PFSK-1 (cell line): Measurements from ENCODE around the gene RHOD. TPM values are rescaled to one million over a fixed set of nuclear protein-coding genes. Genes with fewer than 3 reads are reported as not detected.

Experiments used
- FOXP2 ChIP-seq: optimal IDR thresholded peaks from 2 replicates; pipeline ENCODE3; 2011; ENCODE audit warnings: borderline replicate concordance, control low read depth, inconsistent platforms; ENCODE audit not compliant: insufficient read depth; ENCODE audit errors: extremely low read length, extremely low read depth
- POLR2AphosphoS5 ChIP-seq: IDR thresholded peaks from 2 replicates; pipeline ENCODE4 v1.6.1; 2012; ENCODE audit warnings: low read depth, mild to moderate bottlenecking, control low read depth, low read length, moderate library complexity
- SIN3A ChIP-seq: IDR thresholded peaks from 2 replicates; pipeline ENCODE4 v1.6.1; 2012; ENCODE audit warnings: mild to moderate bottlenecking, low read length, moderate library complexity, borderline replicate concordance; ENCODE audit not compliant: insufficient read depth
- TAF1 ChIP-seq: IDR thresholded peaks from 2 replicates; pipeline ENCODE4 v1.6.1; 2012; ENCODE audit warnings: low read length, control low read depth, borderline replicate concordance; ENCODE audit not compliant: insufficient read depth
- polyA plus RNA-seq: library from polyadenylated mRNA; unstranded; fragments of >200 nt; gene quantifications from one replicate; pipeline ENCODE4 v1.2.1, GENCODE V29; 2012; ENCODE audit warnings: low read depth, missing spikeins; ENCODE audit not compliant: insufficient read length
- TF ChIP-seq, protein P1 (sequence below), 2 experiments: IDR thresholded peaks; 2 replicates each; pipeline versions ENCODE4 v1.6.1 to v1.8.0; 2011 to 2012; ENCODE audit warnings: low read depth in 2 of 2, low read length in 2 of 2, control low read depth in 1 of 2, inconsistent platforms in 1 of 2, mild to moderate bottlenecking in 1 of 2, moderate library complexity in 1 of 2; ENCODE audit not compliant: insufficient read depth in 1 of 2

The RHOD gene, protein sequence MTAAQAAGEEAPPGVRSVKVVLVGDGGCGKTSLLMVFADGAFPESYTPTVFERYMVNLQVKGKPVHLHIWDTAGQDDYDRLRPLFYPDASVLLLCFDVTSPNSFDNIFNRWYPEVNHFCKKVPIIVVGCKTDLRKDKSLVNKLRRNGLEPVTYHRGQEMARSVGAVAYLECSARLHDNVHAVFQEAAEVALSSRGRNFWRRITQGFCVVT
- polyA plus RNA-seq, result not detected

DNA sequence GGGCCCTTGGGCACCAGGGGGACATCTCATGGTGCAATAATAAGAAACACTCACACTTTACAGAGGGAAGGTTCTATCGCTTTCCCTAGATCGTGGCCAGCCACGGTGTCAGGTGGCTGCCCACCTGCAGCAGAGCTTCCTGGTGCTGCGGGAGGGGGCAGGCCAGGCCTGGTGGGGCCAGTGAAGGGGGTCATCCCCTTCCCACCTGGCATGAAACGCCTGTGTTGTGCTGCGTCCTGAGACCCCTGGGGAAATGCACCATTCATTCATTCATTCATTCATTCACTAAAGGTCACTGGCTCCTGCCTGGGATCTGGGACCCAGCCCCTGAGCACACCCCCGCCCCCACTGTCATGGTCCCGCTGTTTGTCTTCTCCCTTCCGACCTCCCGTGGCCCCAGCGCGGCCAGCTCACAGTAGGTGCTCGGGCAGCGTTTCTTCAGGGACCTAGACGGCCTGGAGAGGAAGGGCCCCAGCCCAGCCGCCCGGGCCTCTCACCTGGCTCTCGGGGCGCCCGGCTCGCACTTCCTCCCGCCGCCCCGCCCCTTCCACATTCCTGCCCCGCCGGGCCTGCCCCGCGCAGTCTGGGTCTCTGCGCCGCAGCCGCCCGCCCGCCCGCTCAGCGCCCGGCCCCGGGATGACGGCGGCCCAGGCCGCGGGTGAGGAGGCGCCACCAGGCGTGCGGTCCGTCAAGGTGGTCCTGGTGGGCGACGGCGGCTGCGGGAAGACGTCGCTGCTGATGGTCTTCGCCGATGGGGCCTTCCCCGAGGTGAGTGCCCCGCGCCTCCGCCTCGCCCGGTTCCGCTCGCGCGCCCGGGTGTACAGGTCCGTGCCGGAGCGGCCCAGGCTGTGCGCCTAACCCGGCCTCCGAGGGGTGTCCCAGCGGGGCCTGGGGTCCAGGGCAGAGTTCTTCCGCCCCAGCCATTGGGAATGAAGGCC lies at the start of gene RHOD:
Gene RHOD (plus strand): TSS at position 581 of the 938 bp plus-strand sequence. CDS start 56 bp downstream, at position 637.
- TF ChIP-seq POLR2AphosphoS5 (no peak), TAF1 (no peak), SIN3A (no peak), FOXP2 (no peak)
- TF ChIP-seq, protein P1, sequence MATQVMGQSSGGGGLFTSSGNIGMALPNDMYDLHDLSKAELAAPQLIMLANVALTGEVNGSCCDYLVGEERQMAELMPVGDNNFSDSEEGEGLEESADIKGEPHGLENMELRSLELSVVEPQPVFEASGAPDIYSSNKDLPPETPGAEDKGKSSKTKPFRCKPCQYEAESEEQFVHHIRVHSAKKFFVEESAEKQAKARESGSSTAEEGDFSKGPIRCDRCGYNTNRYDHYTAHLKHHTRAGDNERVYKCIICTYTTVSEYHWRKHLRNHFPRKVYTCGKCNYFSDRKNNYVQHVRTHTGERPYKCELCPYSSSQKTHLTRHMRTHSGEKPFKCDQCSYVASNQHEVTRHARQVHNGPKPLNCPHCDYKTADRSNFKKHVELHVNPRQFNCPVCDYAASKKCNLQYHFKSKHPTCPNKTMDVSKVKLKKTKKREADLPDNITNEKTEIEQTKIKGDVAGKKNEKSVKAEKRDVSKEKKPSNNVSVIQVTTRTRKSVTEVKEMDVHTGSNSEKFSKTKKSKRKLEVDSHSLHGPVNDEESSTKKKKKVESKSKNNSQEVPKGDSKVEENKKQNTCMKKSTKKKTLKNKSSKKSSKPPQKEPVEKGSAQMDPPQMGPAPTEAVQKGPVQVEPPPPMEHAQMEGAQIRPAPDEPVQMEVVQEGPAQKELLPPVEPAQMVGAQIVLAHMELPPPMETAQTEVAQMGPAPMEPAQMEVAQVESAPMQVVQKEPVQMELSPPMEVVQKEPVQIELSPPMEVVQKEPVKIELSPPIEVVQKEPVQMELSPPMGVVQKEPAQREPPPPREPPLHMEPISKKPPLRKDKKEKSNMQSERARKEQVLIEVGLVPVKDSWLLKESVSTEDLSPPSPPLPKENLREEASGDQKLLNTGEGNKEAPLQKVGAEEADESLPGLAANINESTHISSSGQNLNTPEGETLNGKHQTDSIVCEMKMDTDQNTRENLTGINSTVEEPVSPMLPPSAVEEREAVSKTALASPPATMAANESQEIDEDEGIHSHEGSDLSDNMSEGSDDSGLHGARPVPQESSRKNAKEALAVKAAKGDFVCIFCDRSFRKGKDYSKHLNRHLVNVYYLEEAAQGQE (IDR thresholded peaks at IDR 0.05; ENCODE audit: insufficient read depth in 1 of 2, low read depth in 2 of 2, low read length in 2 of 2), result no peak

DNA sequence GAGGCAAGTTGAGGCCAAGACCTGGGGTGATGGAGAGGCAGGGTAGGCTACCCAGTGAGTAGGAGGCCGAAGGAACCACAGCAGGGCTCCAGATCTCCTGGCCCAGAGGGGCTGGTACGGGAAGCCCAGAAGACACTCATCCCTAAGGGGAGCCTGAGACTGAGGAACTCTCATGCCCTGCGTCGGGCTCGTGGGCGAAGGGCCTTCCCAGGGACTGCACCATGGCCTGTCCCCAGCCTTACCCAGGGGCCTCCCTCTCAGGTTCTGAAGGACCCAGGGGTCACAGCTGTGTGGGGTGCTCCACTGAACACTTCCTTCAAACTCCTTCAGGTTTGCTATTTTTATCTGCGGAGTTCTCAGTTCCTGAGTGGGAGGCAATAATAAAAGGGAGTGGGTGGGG lies 49.5 kb upstream of the RHOD start:
- TF ChIP-seq, protein P1 (IDR thresholded peaks at IDR 0.05; ENCODE audit: insufficient read depth in 1 of 2, low read depth in 2 of 2, low read length in 2 of 2), result no peak
- TF ChIP-seq POLR2AphosphoS5 (no peak), TAF1 (no peak), SIN3A (no peak), FOXP2 (no peak)

DNA sequence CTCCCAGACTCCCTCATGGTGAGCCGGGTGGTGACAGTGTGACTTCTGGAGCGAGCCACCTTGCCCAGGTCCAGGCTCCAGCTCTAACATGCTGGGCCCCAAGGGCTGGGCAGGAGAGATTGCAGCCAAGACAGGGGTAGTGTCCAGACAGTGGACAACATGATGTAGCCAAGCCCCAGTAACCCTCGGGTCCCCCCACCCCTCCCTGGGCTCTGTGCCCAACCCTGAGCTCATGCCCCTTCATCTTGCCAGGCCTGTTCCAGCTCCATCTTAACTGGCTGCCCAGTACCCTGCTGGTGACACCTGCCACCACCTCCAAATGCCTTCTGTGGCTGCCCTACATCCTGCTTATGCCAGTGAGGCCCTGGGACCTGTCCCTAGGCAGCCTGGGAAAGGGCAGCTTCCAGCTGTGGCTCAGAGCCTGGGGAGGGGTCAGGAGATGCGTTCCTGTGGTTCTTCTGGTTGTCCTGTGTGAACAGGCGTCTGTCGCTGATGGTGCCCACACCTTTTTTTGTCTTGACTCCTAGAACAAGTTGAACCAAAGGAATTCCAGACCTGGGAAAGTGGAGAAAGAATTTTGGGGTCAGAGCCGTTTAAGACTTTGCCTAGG lies 46.2 kb upstream of the RHOD start:
- TF ChIP-seq TAF1 (no peak), FOXP2 (no peak), SIN3A (no peak), POLR2AphosphoS5 (no peak)

DNA sequence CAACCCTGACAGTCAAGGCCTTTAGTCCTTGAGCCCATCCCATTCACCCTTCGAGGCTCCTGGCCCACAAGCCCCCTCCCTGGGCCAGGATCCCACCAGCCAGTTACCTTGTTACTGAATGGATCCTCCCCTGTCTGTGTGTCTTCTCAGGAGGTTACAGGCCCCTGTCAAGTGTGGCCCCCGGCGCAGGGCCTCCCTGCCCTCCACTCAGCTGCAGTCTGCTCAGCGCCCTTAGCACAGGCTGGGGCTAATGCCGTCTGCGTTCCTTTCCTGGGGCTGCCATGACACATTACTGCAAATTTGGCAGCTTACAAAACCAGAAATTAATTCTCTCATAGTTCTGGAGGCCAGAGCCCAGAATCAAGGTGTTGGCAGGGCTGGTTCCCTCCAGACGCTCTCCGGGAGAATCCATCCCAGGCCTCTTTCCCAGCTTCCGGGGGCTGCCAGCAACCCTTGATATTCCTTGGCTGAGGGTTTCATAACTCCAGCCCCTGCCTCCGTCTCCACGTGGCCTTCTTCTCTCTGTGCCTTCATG lies 43.1 kb upstream of the RHOD start:
- TF ChIP-seq TAF1 (no peak), POLR2AphosphoS5 (no peak), FOXP2 (no peak), SIN3A (no peak)
- TF ChIP-seq, protein P1 (IDR thresholded peaks at IDR 0.05; ENCODE audit: insufficient read depth in 1 of 2, low read depth in 2 of 2, low read length in 2 of 2), result no peak

DNA sequence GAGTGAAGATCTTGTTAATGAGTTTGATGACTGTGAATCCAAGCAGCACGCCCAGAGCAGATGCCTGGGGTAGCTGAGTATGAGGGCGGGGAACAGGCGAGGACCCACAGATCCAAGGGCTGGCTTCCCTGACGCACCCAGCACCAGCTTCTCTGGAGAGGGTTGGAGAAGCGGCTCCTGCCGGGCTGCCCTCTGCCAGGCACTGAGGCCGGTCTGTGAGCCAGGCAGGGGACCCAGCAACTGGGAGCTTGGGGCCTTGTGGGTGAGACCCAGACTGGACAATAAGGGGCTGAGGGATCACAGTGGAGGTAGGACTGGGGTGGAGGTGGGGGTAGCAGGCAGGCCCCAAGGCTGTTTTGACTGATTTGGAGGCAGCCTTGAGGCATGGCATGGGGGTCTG lies 42.3 kb upstream of the RHOD start:
- no peak for TF ChIP-seq FOXP2
